Measurements from ENCODE around the gene SHH.

SHH gene

GRCh38 chr7:155809947-155810769 is 2.1 kb downstream of the SHH start:
- Histone ChIP-seq H3K4me3 (ENCODE audit: low read length) (no peak overlapping the region), H3K9ac (ENCODE audit: low read length) (no peak overlapping the region), H3K27me3 (replicated peaks; ENCODE audit: control insufficient read depth, insufficient read depth, low read length) (peaks cover 61% of the 10 kb centered on the region), H3K9me3 (ENCODE audit: control insufficient read depth, low read length) (no peaks in the 10 kb centered on the region), H3K36me3 (ENCODE audit: control insufficient read depth, insufficient read depth, low read length, severe bottlenecking) (no peaks in the 10 kb centered on the region), H3K4me1 (ENCODE audit: control insufficient read depth, insufficient read depth, low read length) (peaks cover 20% of the 10 kb centered on the region)
- no peak for DNase-seq (ENCODE audit: low read depth)

GRCh38 chr7:155809332-155809946 is 2.8 kb downstream of the SHH start:
- H3K4me1 ChIP-seq (ENCODE audit: control insufficient read depth, insufficient read depth, low read length): peaks cover 20% of the 10 kb centered on the region
- no peaks in the 10 kb centered on the region for H3K36me3 ChIP-seq (ENCODE audit: control insufficient read depth, insufficient read depth, low read length, severe bottlenecking)
- H3K4me3 ChIP-seq (ENCODE audit: low read length): peak overlapping the region; percentile 47
- H3K27me3 ChIP-seq (replicated peaks; ENCODE audit: control insufficient read depth, insufficient read depth, low read length): peaks cover 61% of the 10 kb centered on the region
- H3K9ac ChIP-seq (ENCODE audit: low read length): no peak overlapping the region
- no peak for DNase-seq (ENCODE audit: low read depth)
- H3K9me3 ChIP-seq (ENCODE audit: control insufficient read depth, low read length): no peaks in the 10 kb centered on the region

- H3K9ac ChIP-seq (ENCODE audit: low read length): no peak overlapping the region
- peaks cover 56% of the 10 kb centered on the region for H3K27me3 ChIP-seq (replicated peaks; ENCODE audit: control insufficient read depth, insufficient read depth, low read length)
- DNase-seq (ENCODE audit: low read depth): no peak
- H3K36me3 ChIP-seq (ENCODE audit: control insufficient read depth, insufficient read depth, low read length, severe bottlenecking): no peaks in the 10 kb centered on the region
- H3K9me3 ChIP-seq (ENCODE audit: control insufficient read depth, low read length): no peaks in the 10 kb centered on the region
- H3K4me1 ChIP-seq (ENCODE audit: control insufficient read depth, insufficient read depth, low read length): peaks cover 20% of the 10 kb centered on the region
- H3K4me3 ChIP-seq (ENCODE audit: low read length): peak overlapping the region; percentile 47
Measured at GRCh38 chr7:155808549-155809331, 3.5 kb downstream of the SHH start.

GRCh38 chr7:155807789-155808548 is 4.3 kb downstream of the SHH start:
- no peak for DNase-seq (ENCODE audit: low read depth)
- Histone ChIP-seq H3K27me3 (replicated peaks; ENCODE audit: control insufficient read depth, insufficient read depth, low read length) (peaks cover 49% of the 10 kb centered on the region), H3K9ac (ENCODE audit: low read length) (no peak overlapping the region), H3K36me3 (ENCODE audit: control insufficient read depth, insufficient read depth, low read length, severe bottlenecking) (no peaks in the 10 kb centered on the region), H3K4me1 (ENCODE audit: control insufficient read depth, insufficient read depth, low read length) (peaks cover 20% of the 10 kb centered on the region), H3K9me3 (ENCODE audit: control insufficient read depth, low read length) (no peaks in the 10 kb centered on the region), H3K4me3 (ENCODE audit: low read length) (peak overlapping the region; percentile 33)

- no peaks in the 10 kb centered on the region for H3K9me3 ChIP-seq (ENCODE audit: control insufficient read depth, low read length)
- H3K36me3 ChIP-seq (ENCODE audit: control insufficient read depth, insufficient read depth, low read length, severe bottlenecking): no peaks in the 10 kb centered on the region
- H3K4me3 ChIP-seq (ENCODE audit: low read length): no peak overlapping the region
- H3K9ac ChIP-seq (ENCODE audit: low read length): no peak overlapping the region
- peaks cover 18% of the 10 kb centered on the region for H3K4me1 ChIP-seq (ENCODE audit: control insufficient read depth, insufficient read depth, low read length)
- no peak for DNase-seq (ENCODE audit: low read depth)
- H3K27me3 ChIP-seq (replicated peaks; ENCODE audit: control insufficient read depth, insufficient read depth, low read length): peaks cover 44% of the 10 kb centered on the region
Measured at GRCh38 chr7:155807065-155807671, 5.1 kb downstream of the SHH start.

- H3K4me3 ChIP-seq (ENCODE audit: low read length): peak overlapping the region; percentile 67
- no peak for DNase-seq (ENCODE audit: low read depth)
- H3K9ac ChIP-seq (ENCODE audit: low read length): no peak overlapping the region
- peaks cover 43% of the 10 kb centered on the region for H3K27me3 ChIP-seq (replicated peaks; ENCODE audit: control insufficient read depth, insufficient read depth, low read length)
- no peaks in the 10 kb centered on the region for H3K9me3 ChIP-seq (ENCODE audit: control insufficient read depth, low read length)
- peaks cover 14% of the 10 kb centered on the region for H3K4me1 ChIP-seq (ENCODE audit: control insufficient read depth, insufficient read depth, low read length)
- no peaks in the 10 kb centered on the region for H3K36me3 ChIP-seq (ENCODE audit: control insufficient read depth, insufficient read depth, low read length, severe bottlenecking)
Measured at GRCh38 chr7:155806096-155806871, 6.0 kb downstream of the SHH start.

- H3K9me3 ChIP-seq (ENCODE audit: control insufficient read depth, low read length): no peaks in the 10 kb centered on the region
- H3K27me3 ChIP-seq (replicated peaks; ENCODE audit: control insufficient read depth, insufficient read depth, low read length): peaks cover 44% of the 10 kb centered on the region
- peak overlapping the region; percentile 67 for H3K4me3 ChIP-seq (ENCODE audit: low read length)
- H3K9ac ChIP-seq (ENCODE audit: low read length): no peak overlapping the region
- peaks cover 14% of the 10 kb centered on the region for H3K4me1 ChIP-seq (ENCODE audit: control insufficient read depth, insufficient read depth, low read length)
- no peak for DNase-seq (ENCODE audit: low read depth)
- H3K36me3 ChIP-seq (ENCODE audit: control insufficient read depth, insufficient read depth, low read length, severe bottlenecking): no peaks in the 10 kb centered on the region
Measured at GRCh38 chr7:155805826-155806095, 6.5 kb downstream of the SHH start.

- Histone ChIP-seq H3K4me3 (ENCODE audit: low read length) (peak overlapping the region; percentile 67), H3K27me3 (replicated peaks; ENCODE audit: control insufficient read depth, insufficient read depth, low read length) (peaks cover 42% of the 10 kb centered on the region), H3K9me3 (ENCODE audit: control insufficient read depth, low read length) (no peaks in the 10 kb centered on the region), H3K9ac (ENCODE audit: low read length) (no peak overlapping the region), H3K4me1 (ENCODE audit: control insufficient read depth, insufficient read depth, low read length) (peaks cover 14% of the 10 kb centered on the region), H3K36me3 (ENCODE audit: control insufficient read depth, insufficient read depth, low read length, severe bottlenecking) (no peaks in the 10 kb centered on the region)
- peak; percentile 81 for DNase-seq (ENCODE audit: low read depth)
Measured at GRCh38 chr7:155804897-155805825, 7.1 kb downstream of the SHH start.

- no peaks in the 10 kb centered on the region for H3K36me3 ChIP-seq (ENCODE audit: control insufficient read depth, insufficient read depth, low read length, severe bottlenecking)
- no peak overlapping the region for H3K9ac ChIP-seq (ENCODE audit: low read length)
- H3K4me3 ChIP-seq (ENCODE audit: low read length): peak overlapping the region; percentile 61
- H3K4me1 ChIP-seq (ENCODE audit: control insufficient read depth, insufficient read depth, low read length): peaks cover 16% of the 10 kb centered on the region
- DNase-seq (ENCODE audit: low read depth): no peak
- H3K9me3 ChIP-seq (ENCODE audit: control insufficient read depth, low read length): no peaks in the 10 kb centered on the region
- peaks cover 45% of the 10 kb centered on the region for H3K27me3 ChIP-seq (replicated peaks; ENCODE audit: control insufficient read depth, insufficient read depth, low read length)
Measured at GRCh38 chr7:155804431-155804831, 7.8 kb downstream of the SHH start.

All from adipocyte (in vitro differentiated cells).